GM19099 (cell line): Measurements from ENCODE around the gene PPP2R3B.

Source experiments
- POLR2A ChIP-seq: IDR thresholded peaks from 3 replicates; pipeline ENCODE4 v1.6.1; 2011; ENCODE audit warnings: low read depth; ENCODE audit not compliant: insufficient read length; ENCODE audit errors: extremely low read depth

PPP2R3B gene

GRCh38 chrX:386768-387575 is at the start of gene PPP2R3B:
PPP2R3B (minus strand) TSS chrX:386907; CDS start chrX:386691, 216 bp downstream.
- TF ChIP-seq POLR2A = peak; percentile 82

GRCh38 chrX:435536-436122 is 48.9 kb upstream of the PPP2R3B start:
- TF ChIP-seq POLR2A = no peak

- TF ChIP-seq POLR2A = no peak
Measured at GRCh38 chrX:434946-435345, 48.2 kb upstream of the PPP2R3B start.

- no peak for TF ChIP-seq POLR2A
Measured at GRCh38 chrX:433771-434170, 47.1 kb upstream of the PPP2R3B start.

GRCh38 chrX:431492-432111 is 44.9 kb upstream of the PPP2R3B start:
- no peak for TF ChIP-seq POLR2A

GRCh38 chrX:431056-431455 is 44.3 kb upstream of the PPP2R3B start:
- no peak for TF ChIP-seq POLR2A

- no peak for TF ChIP-seq POLR2A
Measured at GRCh38 chrX:429266-429825, 42.6 kb upstream of the PPP2R3B start.

GRCh38 chrX:427812-428725 is 41.4 kb upstream of the PPP2R3B start:
- no peak for TF ChIP-seq POLR2A

GRCh38 chrX:426881-427280 is 40.2 kb upstream of the PPP2R3B start:
- no peak for TF ChIP-seq POLR2A

GRCh38 chrX:425056-425455 is 38.3 kb upstream of the PPP2R3B start:
- no peak for TF ChIP-seq POLR2A

- no peak for TF ChIP-seq POLR2A
Measured at GRCh38 chrX:421646-422391, 35.1 kb upstream of the PPP2R3B start.

GRCh38 chrX:420496-421223 is 34.0 kb upstream of the PPP2R3B start:
- TF ChIP-seq POLR2A = no peak
